HepG2 (cell line): Measurements from ENCODE around the gene NSUN5. TPM values are rescaled to one million over a fixed set of nuclear protein-coding genes. Genes with fewer than 3 reads are reported as not detected.
"Not testable (repeated sequence)": the region's sequence is repeated elsewhere in the genome, so short reads cannot be mapped to it uniquely, and the experiment has no call there.

ENCODE experiments used
- ATAC-seq: fragments of 200-7000 bp; cut with Tn5 transposase; 3 replicates; pipeline ENCODE4 v1.9.1; 2020; ENCODE audit warnings: mild to moderate bottlenecking, moderate library complexity
- BruUV-seq: library from RNA; stranded (reverse); fragments of 400-500 nt; replicated peaks from 2 replicates; lab custom pipeline; 2021; lab: Mats Ljungman, UMichigan
- CTCF ChIA-PET: fragments of 300-600 bp; formaldehyde crosslinking; extraction: SDS; loops from one replicate; lab custom pipeline; 2021; ENCODE audit warnings: low total read pairs, inconsistent platforms, low intra/inter-chr PET ratio; lab: Yijun Ruan, JAX
- POLR2A ChIA-PET: fragments of 350-600 bp; sonication (Branson Sonifier 250); formaldehyde crosslinking; loops from one replicate; lab custom pipeline; 2020; ENCODE audit warnings: antibody characterized with exemption, inconsistent platforms; lab: Yijun Ruan, JAX
- DNase-seq: peaks from one replicate; pipeline ENCODE4 v3.0.0-alpha.2; 2015; ENCODE audit warnings: low spot score
- FAIRE-seq: peaks from 3 replicates; lab custom pipeline; 2011; peaks lifted over from hg19 to GRCh38; lab: Jason Lieb, UNC
- H2AFZ ChIP-seq: one replicate; pipeline ENCODE4 v1.6.1; 2011; ENCODE audit warnings: low read length, inconsistent platforms
- H3K27ac ChIP-seq: fragments of 300-600 bp; 3 replicates; pipeline ENCODE4 v1.8.0; 2011; ENCODE audit warnings: mixed run types, mild to moderate bottlenecking, mixed read lengths, low read length, inconsistent platforms; ENCODE audit not compliant: insufficient read depth; ENCODE audit errors: extremely low read length
- H3K27me3 ChIP-seq, 2 experiments: fragments of 200-600 bp in 1 of 2; 2 replicates in 1 of 2; 3 replicates in 1 of 2; pipeline versions ENCODE4 v1.6.0 to v1.8.0; 2011; ENCODE audit warnings: low read length in 2 of 2, mild to moderate bottlenecking in 2 of 2, moderate library complexity in 2 of 2, inconsistent platforms in 1 of 2; ENCODE audit not compliant: insufficient read depth in 2 of 2, control insufficient read depth in 1 of 2
- H3K36me3 ChIP-seq, 2 experiments: fragments of 200-600 bp in 1 of 2; replicated peaks in 1 of 2; 2 replicates in 1 of 2; 3 replicates in 1 of 2; pipeline versions ENCODE4 v1.5.1 to v1.8.0; 2011; ENCODE audit warnings: low read length in 2 of 2, inconsistent platforms in 1 of 2; ENCODE audit not compliant: insufficient read depth in 2 of 2, control insufficient read depth in 1 of 2
- H3K4me1 ChIP-seq: 2 replicates; pipeline ENCODE4 v1.5.1; 2012; ENCODE audit warnings: low read length, inconsistent platforms; ENCODE audit not compliant: insufficient read depth
- H3K4me2 ChIP-seq: 2 replicates; pipeline ENCODE4 v1.6.0; 2011; ENCODE audit warnings: low read depth, low read length, inconsistent platforms
- H3K4me3 ChIP-seq, 3 experiments: fragments of 200-600 bp in 1 of 3; sonication (generic), shearing (Covaris generic) in 1 of 3; replicated peaks in 1 of 3; 2 replicates each; pipeline ENCODE4 v1.5.1; 2011 to 2016; ENCODE audit warnings: low read length in 3 of 3, inconsistent platforms in 2 of 3, low read depth in 2 of 3, mild to moderate bottlenecking in 2 of 3, control low read depth in 1 of 3, mixed read lengths in 1 of 3; ENCODE audit not compliant: insufficient read depth in 1 of 3
- H3K79me2 ChIP-seq: one replicate; pipeline ENCODE4 v1.6.1; 2011; ENCODE audit warnings: low read length, inconsistent platforms; ENCODE audit not compliant: insufficient read depth
- H3K9ac ChIP-seq: 2 replicates; pipeline ENCODE4 v1.6.0; 2011; ENCODE audit warnings: mild to moderate bottlenecking, low read depth, low read length, inconsistent platforms; ENCODE audit not compliant: insufficient read depth
- H3K9me3 ChIP-seq: 2 replicates; pipeline ENCODE4 v1.5.1; 2012; ENCODE audit warnings: mild to moderate bottlenecking, low read length
- H4K20me1 ChIP-seq: 2 replicates; pipeline ENCODE4 v1.6.0; 2011; ENCODE audit warnings: inconsistent platforms, mild to moderate bottlenecking, low read length, moderate library complexity; ENCODE audit not compliant: insufficient read depth
- CTCF ChIP-seq: sonication (generic); formaldehyde crosslinking; IDR thresholded peaks from 2 replicates; pipeline ENCODE4 v1.5.0; 2020; ENCODE audit warnings: mild to moderate bottlenecking, missing genetic modification reagents, moderate library complexity
- ETV5 ChIP-seq: IDR thresholded peaks from 2 replicates; pipeline ENCODE4 v1.6.1; 2018; ENCODE audit warnings: missing biosample characterization, missing genetic modification reagents, inconsistent platforms, borderline replicate concordance
- ZNF121 ChIP-seq: sonication (generic); formaldehyde crosslinking; IDR thresholded peaks from 2 replicates; pipeline ENCODE4 v1.5.0; 2020; ENCODE audit warnings: mild to moderate bottlenecking, missing genetic modification reagents
- ZNF263 ChIP-seq: sonication (generic); formaldehyde crosslinking; IDR thresholded peaks from 2 replicates; pipeline ENCODE4 v1.4.0; 2020; ENCODE audit warnings: missing genetic modification reagents
- ZNF407 ChIP-seq: sonication (generic); formaldehyde crosslinking; IDR thresholded peaks from one replicate; pipeline ENCODE4 v1.5.1; 2020; ENCODE audit warnings: mild to moderate bottlenecking, missing genetic modification reagents; ENCODE audit errors: not compliant biosample characterization
- ZNF552 ChIP-seq: sonication (generic); formaldehyde crosslinking; IDR thresholded peaks from 2 replicates; pipeline ENCODE4 v1.9.0; 2022; ENCODE audit warnings: missing genetic modification reagents, mild to moderate bottlenecking, borderline replicate concordance
- ZNF614 ChIP-seq: IDR thresholded peaks from 2 replicates; pipeline ENCODE4 v1.6.1; 2018; ENCODE audit warnings: missing biosample characterization, missing genetic modification reagents, inconsistent platforms, borderline replicate concordance
- WGBS: methylation state at CpG from one replicate; pipeline ENCODE4 v1.1.6; 2017; ENCODE audit warnings: low lambda C conversion rate; 5-methylcytosine and 5-hydroxymethylcytosine counted together
- in situ Hi-C: cut with HindIII; loops from 2 replicates; pipeline ENCODE4 v1.10.0; 2017; ENCODE audit warnings: low pct_unique_long_range_greater_than_20kb; ENCODE audit not compliant: extremely low pct_ligation_motif_present
- intact Hi-C: fragments of 100-400 bp; cut with micrococcal nuclease; formaldehyde crosslinking; loops from one replicate; pipeline ENCODE4 v1.10.0; 2022; ENCODE audit not compliant: unreplicated experiment
- polyA plus RNA-seq, 8 experiments: library from polyadenylated mRNA; depleted of rRNA in 3 of 8; stranded (reverse) in 7 of 8; unstranded in 1 of 8; fragments of >200 nt; fragmentation: Illumina TruSeq in 4 of 8; extraction: Trizol in 4 of 8; gene quantifications; 2 replicates each; pipeline versions ENCODE4 v1.2.1 to v1.2.3, GENCODE V29; 2011 to 2016; ENCODE audit warnings: low read depth in 4 of 8, missing spikeins in 1 of 8, mixed read lengths in 1 of 8; ENCODE audit not compliant: insufficient read depth in 1 of 8
- total RNA-seq, 5 experiments: library from RNA; depleted of rRNA; stranded (reverse); fragments of >200 nt; fragmentation: Illumina TruSeq; extraction: Trizol; gene quantifications; 2 replicates each; pipeline ENCODE4 v1.2.3, GENCODE V29; 2016; ENCODE audit warnings: low read depth in 1 of 5

Gene NSUN5
- total and polyA plus RNA-seq, 2 of the 13 experiments (the other 11 are each of a cell fraction or from before 2014, with no cell fraction given): 19.9 to 35.8 TPM

DNA sequence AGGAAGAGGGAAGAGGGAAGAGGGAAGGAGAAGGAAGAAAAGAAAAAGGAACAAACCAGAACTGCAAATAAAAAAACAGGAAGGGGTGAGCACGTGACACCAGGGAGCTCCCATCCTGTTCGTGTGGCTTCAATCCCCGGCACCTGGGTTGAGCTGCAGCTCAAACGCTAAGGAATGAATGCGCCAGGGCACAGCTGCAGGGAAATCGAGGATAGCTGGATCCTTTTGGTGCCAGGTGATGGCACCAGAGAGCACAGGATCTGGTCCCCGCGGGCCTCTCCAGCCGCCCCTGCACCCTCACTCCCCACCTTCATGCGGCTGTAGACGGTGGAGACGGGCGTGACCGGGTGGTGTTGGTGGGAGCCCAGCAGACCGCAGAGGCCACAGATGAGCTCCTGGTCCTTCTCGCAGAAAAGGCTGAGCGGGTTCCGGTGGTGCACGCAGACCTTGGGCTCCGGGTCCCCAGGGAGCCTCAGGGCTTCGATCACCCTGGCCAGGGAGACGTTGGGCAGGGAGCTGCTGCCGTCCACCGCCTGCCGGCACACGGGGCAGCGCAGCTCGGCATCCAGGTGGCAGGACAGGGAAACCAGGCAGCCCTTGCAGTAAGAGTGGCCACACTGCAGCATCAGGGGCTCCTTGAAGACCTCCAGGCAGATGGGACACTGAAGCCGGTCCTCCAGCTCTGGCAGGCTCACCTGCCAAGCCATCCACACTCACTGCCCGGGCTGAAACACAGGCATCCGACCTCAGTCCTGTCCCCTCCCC is 15.6 kb upstream of the NSUN5 start (continued):
- TF ChIP-seq CTCF (CRISPR knock-in tag): peak; percentile 85
- peak; percentile 16; the same call in 1 of the 2 replicates for TF ChIP-seq ETV5 (CRISPR knock-in tag)
- peak; percentile 62; the same call in 1 of the 2 replicates for TF ChIP-seq ZNF614 (CRISPR knock-in tag)
- TF ChIP-seq ZNF552: 0 out of 2 replicates have a peak, but pooled peaks have one; percentile 26
- TF ChIP-seq ZNF263 (CRISPR knock-in tag): peak; percentile 28; the same call in 1 of the 2 replicates
- TF ChIP-seq, all 625 proteins: peak for 76; not testable (repeated sequence) for 549

DNA sequence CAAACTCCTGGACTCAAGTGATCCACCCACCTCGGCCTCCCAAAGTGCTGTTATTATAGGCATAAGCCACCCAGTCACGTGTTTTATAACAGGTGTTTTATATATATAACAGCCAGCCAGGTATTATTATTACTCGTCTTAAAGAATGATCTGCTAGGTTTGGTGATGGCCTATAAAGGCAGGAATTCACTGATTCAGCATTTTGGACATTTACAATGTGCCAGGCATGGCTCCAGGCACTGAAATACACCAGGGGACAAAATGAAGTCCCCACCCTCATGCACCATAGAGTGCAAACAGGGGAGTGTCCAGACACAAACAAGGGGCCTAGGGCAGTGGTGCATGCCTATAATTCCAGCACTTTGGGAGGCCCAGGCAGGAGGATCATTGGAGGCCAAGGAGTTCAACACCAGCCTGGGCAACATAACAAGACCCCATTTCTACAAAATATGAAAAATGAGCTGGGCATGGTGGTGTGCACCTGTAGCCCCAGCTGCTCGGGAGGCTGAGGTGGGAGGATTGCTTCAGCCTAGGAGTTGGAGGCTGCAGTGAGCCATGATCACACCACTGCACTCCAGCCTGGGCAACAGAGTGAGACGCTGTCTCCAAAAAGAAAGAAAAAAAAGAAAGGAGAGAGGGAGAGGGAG is 14.9 kb upstream of the NSUN5 start:
- Histone ChIP-seq H3K9ac (peak overlapping the region; percentile 47), H3K4me3 (peak overlapping the region; percentile 40 to 73 (median 55); a peak in 4 of 6 replicates), H3K4me2 (peak overlapping the region; percentile 95), H3K4me1 (peaks cover 40% of the 10 kb centered on the region)
- CTCF ChIA-PET: interaction anchor here (1.4 kb wide), 1 partner anchor 128 kb away, joined by 13 read pairs; no protein-coding TSS in a partner anchor
- H2AFZ ChIP-seq, H3K9me3 ChIP-seq, H3K79me2 ChIP-seq, FAIRE-seq, H4K20me1 ChIP-seq, H3K36me3 ChIP-seq, BruUV-seq, in situ Hi-C loops, DNase-seq, ATAC-seq, H3K27ac ChIP-seq, H3K27me3 ChIP-seq: not testable (repeated sequence)
- WGBS: 76% methylated on average over 5 of the region's 5 CpGs
- POLR2A ChIA-PET: interaction anchor here (1.1 to 2.4 kb wide), 5 partner anchors 17 to 128 kb away, joined by 3 to 7 read pairs (median 7); no protein-coding TSS in a partner anchor
- intact Hi-C loops: loop anchor here (2.0 to 5.0 kb wide), 3 partner anchors 19 to 129 kb away; no protein-coding TSS in a partner anchor
- peak; percentile 22 for TF ChIP-seq ZNF407
- peak; percentile 15; the same call in 1 of the 2 replicates for TF ChIP-seq ZNF121 (CRISPR knock-in tag)
